DND-41 (cell line): ENCODE data around the gene TSPEAR.

Source experiments
- CTCF ChIP-seq: IDR thresholded peaks from 2 replicates; pipeline ENCODE4 v1.5.1; 2012; ENCODE audit warnings: borderline replicate concordance, low read length, moderate library complexity, mild to moderate bottlenecking; ENCODE audit not compliant: poor library complexity, severe bottlenecking; ENCODE audit errors: extremely low read depth
- EZH2 ChIP-seq: IDR thresholded peaks from 3 replicates; pipeline ENCODE4 v1.6.1; 2012; ENCODE audit warnings: borderline replicate concordance, low read depth, mild to moderate bottlenecking, moderate library complexity, low read length, inconsistent platforms; ENCODE audit not compliant: severe bottlenecking

- no peak for TF ChIP-seq CTCF
- no peak for TF ChIP-seq EZH2
Observed at GRCh38 chr21:44736291-44737004, 25.1 kb upstream of the TSPEAR start.
